IPS-18c (cell line): Measurements from ENCODE around the gene SLC41A3.

Source experiments
- H3K4me3 ChIP-seq: 2 replicates; pipeline ENCODE4 v1.7.0; 2013; ENCODE audit warnings: low read depth, mild to moderate bottlenecking, low read length, moderate library complexity; ENCODE audit not compliant: insufficient read depth
- H3K9me3 ChIP-seq: one replicate; pipeline ENCODE4 v1.6.1; 2013; ENCODE audit warnings: mild to moderate bottlenecking, low read length, moderate library complexity; ENCODE audit not compliant: control insufficient read depth, insufficient read depth

Gene SLC41A3

DNA sequence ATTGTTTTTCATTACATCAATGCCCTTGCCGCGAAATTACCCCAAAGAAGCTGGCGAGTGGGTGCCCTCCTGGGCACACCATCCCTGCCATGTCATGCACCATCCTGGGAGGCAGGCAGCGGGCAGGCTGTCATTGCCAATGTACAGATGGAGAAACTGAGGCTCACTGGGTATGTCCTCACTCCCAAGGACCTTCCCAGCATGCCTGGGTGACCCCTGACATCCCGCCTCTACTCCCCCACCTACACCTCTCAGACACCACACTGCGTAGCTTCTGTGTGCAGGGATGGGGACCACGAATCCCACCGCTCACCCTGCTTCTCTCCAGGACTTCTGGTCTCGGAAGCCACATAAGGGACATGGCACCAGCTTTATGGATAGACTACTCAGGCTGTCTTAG lies 41.0 kb upstream of the SLC41A3 start:
- H3K4me3 ChIP-seq: no peak overlapping the region
- H3K9me3 ChIP-seq: no peaks in the 10 kb centered on the region

DNA sequence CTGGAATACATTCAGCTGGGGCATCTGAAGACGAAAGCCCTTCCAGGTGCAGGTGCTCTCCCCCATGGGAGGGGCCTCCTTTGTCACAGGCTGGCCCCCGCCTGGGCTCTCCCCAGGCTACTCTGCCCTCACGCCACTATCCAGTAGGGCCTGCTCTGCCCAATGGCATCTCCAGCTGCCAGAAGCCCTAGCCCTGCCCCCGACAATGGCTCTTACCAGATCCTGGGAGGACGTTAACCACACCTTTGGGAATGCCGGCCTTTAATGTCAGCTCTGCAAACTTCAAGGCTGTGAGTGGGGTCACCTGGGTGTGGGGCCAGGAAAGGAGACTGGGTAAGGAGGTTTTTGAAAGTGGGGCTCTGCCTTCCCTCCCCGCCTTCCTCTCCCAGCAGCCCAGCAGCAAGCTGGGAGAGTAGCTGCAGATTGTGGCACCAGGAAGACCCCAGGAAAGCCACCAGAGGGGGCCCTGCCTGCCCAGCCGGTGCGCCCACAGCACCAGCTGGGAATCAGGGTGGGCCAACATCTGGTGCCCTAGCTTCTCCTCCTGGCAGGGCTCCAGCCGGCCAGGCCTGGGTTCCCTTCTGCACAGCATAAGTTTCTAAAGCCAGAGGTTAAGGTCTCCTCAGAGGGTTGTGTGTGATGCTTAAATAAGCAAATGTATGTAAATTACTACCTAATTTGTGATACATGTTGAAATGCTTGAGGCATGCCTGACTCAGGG lies 40.4 kb upstream of the SLC41A3 start:
- H3K4me3 ChIP-seq: no peak overlapping the region
- H3K9me3 ChIP-seq: no peaks in the 10 kb centered on the region

DNA sequence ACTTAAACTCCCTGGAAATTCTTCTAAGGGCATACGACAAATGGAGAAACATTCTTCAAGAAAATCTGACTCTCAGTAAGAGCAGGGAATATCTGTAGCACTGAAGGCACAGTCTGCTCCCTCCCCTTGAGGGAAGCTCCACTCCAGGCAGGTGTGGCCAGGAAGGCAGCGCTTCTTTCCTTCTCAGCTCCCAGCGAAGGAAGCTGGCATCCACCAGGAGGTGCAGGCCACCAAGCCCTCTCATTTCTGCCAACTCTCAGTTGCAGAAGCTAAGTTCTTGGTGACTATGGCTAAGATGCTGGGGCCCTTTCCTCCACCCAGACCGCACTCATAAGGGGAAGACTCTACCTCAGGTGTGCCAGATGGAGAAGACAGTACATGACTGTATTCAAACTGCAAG lies 37.7 kb upstream of the SLC41A3 start:
- H3K4me3 ChIP-seq: no peak overlapping the region
- no peaks in the 10 kb centered on the region for H3K9me3 ChIP-seq

DNA sequence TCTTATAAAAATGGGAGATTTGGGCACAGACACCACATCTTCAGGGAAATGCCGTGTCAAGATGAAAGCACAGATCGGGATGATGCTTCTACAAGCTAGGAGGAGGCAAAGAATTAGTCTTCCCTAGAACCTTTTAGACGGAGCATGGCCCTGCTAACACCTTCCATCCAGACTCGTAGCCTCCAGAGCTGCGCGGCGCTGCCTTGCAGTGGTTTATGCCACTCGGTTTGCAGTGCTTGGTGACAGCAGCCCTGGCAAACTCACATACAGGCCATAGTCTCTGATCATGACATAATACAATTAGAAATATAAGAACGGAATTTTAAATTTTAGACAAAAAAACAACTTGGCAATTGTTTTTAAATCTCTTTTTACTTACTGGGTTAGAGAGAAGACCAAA lies 37.1 kb upstream of the SLC41A3 start:
- Histone ChIP-seq H3K4me3 (no peak overlapping the region), H3K9me3 (no peaks in the 10 kb centered on the region)

DNA sequence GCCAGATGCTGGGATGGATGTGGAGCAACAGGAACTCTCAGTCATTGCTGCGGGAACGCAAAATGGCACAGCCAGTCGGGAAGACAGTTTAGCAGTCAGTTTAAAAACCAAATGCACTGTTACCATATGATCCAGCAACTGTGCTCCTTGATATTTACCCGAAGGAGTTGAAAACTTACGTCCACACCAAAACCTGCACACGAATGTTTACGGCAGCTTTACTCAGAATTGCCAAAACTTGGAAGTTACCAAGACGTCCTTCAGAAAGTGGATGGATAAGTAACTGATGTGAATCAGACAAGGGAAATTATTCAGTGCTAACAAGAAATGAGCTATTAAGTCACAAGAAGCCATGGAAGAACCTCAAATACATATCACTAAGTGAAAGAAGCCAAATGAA lies 36.1 kb upstream of the SLC41A3 start:
- H3K9me3 ChIP-seq: no peaks in the 10 kb centered on the region
- H3K4me3 ChIP-seq: no peak overlapping the region

DNA sequence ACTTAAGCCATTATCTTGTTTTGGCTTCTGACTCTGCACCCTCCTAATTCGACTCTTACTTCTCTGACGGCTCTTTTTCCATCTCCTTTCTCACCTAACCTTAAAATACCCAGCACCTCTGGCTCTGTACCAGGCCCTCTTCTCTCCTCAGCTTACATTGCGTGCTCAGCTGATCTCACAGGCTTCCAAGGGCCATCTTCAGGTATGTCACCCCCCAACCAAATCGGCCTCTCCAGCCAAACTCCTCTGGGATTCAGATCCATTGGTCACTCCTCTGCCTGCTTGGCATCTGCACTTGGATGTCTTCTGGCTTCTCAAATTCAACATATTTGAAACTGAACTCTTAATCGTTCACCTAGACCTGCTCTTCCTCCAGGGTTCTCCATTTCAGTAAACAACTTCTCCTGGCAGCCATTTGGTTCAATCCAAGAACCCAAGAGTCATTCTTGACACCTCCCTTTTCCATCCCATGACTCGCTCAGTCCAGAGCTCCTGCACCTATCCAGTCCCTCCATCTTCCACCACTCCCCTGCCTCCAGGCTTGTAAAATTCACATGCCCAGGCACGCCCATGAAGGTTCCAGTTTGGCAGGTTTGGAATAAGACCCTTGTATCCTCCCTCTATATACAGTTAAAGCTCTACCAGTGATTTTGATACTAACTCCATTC lies 35.2 kb upstream of the SLC41A3 start:
- Histone ChIP-seq H3K4me3 (no peak overlapping the region), H3K9me3 (no peaks in the 10 kb centered on the region)

DNA sequence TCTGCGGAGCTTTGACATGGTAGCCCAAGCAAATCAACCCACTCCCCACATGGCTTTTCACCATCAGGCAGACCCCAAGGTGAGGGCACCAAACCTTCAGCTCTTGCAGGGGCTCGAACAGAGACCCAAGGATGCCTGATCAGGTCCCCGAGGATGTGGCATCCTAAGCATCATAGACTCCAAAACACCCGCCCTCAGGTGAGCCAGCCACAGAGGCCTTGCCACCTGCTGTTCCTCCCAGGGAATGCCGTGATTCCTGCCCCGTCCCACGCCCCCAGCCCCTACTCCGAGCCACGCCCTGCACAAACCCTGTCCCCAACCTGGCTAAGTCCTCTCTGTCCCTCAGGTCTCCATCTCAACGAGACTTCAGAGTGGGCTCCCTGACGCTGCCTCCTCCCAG lies 34.7 kb upstream of the SLC41A3 start:
- H3K9me3 ChIP-seq: no peaks in the 10 kb centered on the region
- no peak overlapping the region for H3K4me3 ChIP-seq

DNA sequence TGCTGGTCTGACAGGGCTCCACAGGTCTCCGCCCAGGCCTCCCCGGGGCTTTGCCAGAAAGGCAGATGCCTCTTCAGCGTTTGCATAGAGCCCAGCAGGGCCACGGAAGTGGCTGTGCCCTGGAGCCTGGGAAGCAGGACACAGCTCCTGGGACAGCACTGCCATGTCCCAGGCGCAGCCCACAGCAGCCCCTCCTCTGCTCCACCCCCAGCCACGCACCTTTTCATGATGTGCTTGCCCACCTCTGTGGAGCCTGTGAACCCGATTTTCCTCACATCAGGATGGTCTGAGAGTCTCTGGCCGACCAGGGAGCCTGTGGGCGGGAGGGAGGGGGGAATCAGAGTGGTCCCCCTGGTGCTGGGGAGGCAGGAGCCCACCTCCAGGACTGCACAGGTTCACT lies 33.9 kb upstream of the SLC41A3 start:
- no peak overlapping the region for H3K4me3 ChIP-seq
- no peaks in the 10 kb centered on the region for H3K9me3 ChIP-seq

DNA sequence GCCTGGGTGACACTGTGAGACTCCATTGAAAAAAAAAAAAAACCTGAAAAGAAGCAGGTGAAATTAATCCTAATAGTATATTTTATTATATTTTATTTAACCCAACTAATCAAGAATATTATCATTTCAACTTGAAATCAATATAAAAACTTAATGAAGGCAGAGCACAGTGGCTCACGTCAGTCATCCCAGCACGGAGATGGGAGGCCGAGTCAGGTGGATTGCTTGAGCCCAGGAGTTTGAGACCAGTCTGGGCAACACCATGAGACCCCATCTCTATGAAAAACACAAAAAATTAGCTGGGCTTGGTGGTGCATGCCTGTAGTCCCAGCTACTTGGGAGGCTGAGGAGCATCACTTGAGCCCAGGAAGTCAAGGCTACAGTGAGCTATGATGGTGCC lies 33.3 kb upstream of the SLC41A3 start:
- Histone ChIP-seq H3K9me3 (no peaks in the 10 kb centered on the region), H3K4me3 (no peak overlapping the region)

DNA sequence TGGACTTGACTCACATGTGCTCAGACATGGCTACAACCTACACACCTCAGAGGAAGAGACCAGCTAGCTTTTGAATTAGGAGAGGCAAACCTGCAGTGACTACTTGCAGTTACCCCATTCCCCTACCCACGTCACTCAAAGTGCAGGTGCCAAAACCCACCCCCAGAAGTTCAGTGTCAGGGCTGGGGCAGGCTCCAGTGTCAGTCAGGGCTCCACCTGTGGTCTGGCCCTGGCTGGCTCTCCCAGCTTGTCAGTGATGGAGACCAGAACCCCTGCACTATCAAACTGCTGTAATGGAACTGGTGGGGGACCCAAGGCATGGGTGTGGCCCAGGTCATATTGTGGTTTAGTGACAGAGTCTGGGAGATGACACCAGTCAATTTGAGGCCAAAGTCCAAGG lies 32.6 kb upstream of the SLC41A3 start:
- no peaks in the 10 kb centered on the region for H3K9me3 ChIP-seq
- H3K4me3 ChIP-seq: no peak overlapping the region

DNA sequence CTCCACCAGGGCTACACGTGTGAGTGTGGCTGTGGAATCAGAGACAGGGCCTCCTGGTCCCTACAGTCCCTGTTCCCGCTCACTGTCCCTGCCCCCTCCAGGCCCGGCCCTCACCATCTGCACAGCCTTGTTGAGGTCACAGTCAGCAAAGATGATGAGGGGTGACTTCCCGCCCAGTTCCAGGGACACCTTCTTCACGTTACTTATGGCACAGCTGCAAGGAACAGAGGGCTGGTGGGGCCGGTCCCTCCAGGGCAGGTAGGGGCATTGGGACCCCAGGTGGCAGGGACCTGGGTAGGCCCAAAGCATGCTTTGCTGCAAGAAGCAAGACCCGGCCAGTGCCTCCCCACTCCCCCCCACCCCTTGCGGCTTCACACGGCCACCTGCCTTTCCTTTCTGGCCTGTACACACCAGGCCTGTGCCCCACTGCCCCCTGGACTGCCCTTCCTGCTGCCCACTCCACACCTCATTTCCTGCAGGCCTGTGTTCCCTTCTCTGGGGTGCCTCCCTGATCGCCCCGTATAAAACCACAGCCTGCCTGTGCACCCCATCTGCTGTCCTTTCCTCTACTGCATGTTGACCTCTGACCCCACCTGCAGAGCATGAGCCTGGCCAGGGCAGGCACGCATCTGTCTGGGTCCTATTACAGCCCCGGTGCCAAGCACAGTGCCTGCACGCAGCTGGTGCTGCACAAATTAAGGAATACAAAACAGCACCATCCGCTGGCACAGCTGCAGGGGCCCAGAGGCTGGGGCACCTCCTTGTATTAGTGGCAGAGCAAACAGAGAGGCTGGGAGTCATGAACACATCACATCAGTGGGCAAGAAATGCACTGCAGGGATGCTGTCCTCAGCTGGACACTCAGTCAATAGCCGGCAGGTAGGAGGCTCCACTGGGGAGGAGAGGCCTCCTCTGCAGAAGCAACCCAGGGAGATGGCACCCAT lies 30.8 kb upstream of the SLC41A3 start:
- Histone ChIP-seq H3K9me3 (no peaks in the 10 kb centered on the region), H3K4me3 (no peak overlapping the region)

DNA sequence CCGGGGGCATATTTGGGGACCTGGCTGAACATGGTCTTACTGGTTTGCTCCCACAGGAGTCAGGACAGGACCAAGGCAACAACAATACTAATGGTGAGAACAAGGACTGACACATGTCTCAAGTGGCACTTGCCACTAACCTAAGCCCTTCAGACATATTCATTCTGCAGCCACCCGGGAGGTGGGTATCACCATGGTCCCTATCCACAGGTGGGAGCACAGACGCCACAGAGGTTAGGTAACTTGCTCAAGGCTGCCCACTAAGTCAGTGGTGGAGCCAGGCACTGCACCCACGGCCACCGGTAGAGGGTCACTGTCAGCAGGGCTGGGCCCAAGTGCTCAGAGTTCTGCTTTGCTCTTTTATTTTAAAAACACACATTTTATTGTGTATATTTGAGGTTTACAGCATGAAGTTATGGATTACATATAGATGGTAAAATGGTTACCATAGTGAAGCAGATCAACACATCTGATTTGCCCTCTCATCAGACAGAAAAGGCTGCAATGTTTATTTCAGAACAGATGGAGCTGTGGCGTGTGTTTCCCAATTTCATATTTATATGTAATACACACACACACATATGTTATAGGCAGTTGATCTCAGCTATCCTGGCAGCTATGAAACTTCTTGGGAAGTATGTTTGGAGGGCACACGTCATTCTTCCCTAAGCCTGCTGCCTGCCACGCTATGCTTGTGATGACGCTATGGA lies 30.0 kb upstream of the SLC41A3 start:
- Histone ChIP-seq H3K4me3 (no peak overlapping the region), H3K9me3 (no peaks in the 10 kb centered on the region)

DNA sequence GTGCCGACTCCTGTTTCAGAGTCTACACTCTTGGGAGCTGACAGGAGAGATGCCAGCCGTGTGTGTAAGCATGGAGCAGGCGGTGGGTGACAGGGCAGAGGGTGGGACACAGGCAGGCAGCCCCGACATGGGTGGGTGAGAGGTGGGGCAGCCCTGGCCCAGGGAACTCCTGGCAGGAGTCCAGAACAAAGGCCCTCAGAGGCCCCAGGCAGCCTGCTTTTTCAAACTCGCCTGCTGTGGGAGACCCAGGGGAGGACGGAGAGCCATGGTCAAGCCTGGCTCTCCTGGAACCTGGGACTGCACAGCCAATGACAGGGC lies 29.3 kb upstream of the SLC41A3 start:
- H3K9me3 ChIP-seq: no peaks in the 10 kb centered on the region
- no peak overlapping the region for H3K4me3 ChIP-seq

DNA sequence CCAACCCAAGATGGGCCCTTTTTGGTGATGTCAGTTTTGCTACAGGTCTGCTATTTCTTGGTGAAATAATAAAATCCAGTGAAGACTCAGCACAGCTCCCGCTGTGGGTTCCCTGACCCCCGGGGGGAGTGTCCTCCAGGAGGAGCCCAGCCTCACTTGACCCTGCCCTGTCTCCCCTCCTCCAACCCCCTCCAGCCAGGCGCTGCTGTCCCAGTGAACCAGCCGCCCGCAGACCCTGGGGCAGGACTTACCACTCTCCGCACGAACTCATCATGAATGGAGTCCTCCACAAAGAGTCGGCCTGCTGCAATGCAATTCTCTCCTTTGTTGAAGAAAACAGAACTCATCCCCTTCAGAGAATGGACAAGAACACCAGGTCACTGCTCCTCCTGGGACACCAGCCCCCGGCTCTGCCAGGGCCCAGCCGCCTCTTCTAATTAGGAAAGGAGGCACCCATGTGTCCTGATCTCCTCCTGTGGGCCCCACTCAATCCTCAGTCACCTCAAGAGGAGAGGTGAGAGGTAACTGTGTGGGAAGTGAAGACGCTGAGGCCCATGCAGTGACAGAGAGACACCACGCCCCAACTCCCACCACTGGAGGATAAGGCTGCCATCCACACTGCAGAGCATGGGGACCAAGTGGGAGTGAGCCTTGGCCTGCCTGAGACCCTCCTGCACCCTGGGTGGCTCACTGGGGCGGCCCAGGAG lies 28.8 kb upstream of the SLC41A3 start:
- Histone ChIP-seq H3K9me3 (no peaks in the 10 kb centered on the region), H3K4me3 (no peak overlapping the region)

DNA sequence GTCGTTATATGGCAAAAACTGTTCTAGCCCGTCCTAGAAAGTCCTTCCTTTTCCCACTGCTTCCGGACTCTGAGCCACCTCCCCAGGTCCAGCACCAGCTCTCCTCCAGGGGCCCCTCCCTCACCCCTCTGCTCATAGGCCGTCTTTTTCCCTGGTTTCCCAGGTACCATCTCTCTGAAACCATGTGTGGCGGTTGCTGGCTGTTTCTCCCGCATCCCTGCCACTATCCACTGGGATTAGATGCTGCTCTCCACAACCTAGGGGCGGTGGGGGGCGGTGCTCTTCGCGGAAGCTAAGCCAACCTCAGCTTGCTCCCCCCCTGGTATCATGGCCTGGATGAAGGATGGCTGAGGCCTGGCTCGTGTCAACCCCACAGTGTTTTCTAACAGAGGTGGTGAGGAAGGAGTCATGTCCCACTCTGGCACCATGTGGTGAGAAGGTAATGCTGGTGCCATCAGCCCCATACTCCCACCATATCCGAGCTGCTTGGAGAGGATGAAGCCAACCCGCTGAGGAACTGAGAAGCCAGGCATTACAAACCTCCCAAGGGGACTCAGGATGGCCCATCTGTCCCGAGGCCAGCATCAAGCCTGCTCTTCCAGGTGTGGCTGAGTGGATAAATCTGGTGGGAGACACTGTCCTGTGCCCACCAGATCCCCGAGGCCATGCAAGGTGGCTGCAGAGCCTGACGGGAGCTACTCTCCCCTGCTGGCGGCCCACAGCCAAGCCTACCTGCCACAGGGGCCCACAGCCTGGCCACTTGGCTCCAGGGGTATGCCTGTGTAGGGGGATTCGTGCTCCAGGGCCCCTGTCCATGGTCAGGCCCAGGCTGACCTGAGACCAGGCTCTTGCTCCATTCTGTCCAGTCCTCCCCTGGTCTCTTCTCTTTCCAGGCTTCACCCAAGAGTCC lies 27.9 kb upstream of the SLC41A3 start:
- no peaks in the 10 kb centered on the region for H3K9me3 ChIP-seq
- H3K4me3 ChIP-seq: no peak overlapping the region

DNA sequence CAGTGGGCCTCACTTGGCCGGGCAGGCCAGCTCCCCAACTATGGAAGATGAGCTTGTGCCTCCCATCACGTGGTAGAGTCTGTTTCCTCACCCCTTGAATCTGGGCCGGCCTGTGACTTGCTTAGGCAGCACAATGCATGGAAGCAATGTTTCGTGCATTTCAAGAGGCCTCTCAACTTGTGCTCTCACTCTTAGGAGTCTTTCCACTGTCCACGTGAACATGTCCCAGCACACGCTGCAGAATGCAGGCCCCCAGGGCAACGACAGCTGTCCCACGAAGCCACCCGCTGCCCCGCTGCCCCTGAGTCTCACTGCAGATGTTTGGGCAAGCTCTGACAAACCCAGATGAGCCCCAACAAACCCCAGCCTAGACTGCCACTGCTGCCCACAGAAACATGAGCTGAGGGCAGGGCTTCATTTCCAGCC lies 27.2 kb upstream of the SLC41A3 start:
- Histone ChIP-seq H3K9me3 (no peaks in the 10 kb centered on the region), H3K4me3 (no peak overlapping the region)
